Stimulated activated CD4-positive, alpha-beta T cell treated with anti-CD3 and anti-CD28 coated beads, Interleukin-15, amount 100 ng/mL, for 48 hours (primary cell): ENCODE results near the gene POFUT1.

Experiments used
- DNase-seq, 2 donors: peaks; one replicate each; pipeline ENCODE4 v3.0.0-alpha.2; 2020; ENCODE audit warnings: low read depth in 2 of 2

POFUT1 gene

DNA sequence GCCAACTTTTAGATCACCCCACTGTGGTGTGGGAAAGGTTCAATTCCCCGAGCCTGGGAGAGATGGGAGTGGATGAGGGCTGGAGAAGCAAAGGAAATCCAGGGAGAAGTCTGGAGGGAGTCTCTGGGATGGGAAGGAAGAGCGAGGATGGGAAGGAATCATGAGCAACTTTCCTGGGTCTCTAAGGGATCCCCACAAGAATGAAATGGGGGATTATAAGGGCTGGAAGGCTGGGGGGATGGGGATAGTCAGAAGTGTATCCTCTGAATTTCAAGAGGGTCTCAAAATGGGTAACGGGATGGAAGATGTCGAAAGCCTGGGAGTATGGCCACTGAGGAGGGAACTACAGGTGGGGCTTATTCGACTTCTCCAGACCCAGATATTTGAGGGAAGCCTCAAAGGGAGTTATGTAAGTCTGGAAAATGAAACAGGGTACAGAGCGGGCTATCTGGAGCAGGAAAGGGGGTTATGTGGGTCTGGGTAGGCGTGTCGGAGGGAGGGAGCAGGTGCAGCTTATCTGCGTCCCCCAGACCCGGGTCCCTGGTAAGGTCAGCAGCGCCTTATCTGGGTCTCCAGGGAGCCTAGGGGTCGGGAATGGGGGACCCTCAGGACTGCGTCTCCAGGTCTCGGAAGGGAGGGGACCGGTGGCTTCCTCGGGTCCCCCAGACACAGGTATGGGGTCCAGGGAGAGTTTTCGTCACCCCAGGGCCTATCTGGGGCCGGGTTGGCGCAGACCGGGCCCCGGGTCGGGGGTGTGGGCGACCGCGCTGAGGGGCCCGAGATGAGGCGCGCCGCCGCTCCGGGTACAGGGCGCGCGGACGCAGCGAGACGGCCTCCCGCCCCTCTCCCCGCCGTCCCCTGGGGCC is 687 bp upstream of the POFUT1 start:
- DNase-seq: no peak

DNA sequence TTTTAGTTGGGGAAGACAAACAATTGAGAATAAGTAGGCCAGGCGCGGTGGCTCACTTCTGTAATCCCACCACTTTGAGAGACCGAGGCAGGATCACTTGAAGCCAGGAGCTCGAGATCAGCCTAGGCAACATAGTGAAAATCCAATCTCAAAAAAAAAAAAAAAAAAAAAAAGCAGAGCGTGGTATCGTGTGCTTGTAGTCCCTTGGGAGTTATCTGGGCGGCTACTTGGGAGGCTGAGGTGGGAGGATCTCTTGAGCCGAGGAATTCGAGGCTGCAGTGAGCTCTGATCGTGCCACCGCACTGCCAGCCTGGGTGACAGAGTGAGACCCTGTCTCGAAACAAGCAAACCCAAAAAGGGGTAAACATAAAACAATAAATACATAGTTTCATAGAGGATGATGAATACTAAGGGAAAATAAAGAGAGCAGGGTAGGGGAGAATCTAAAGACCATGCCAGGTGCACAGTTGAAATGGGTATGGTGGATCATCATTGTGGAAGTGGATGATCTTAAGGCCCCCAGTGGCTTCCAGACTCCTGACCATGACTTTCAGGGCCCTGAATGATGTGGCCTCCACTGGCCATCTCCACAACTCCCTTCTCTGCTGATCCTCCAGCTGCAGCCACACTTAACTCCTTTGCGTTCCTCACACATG is 947 bp downstream of the POFUT1 start:
- DNase-seq: no peak

DNA sequence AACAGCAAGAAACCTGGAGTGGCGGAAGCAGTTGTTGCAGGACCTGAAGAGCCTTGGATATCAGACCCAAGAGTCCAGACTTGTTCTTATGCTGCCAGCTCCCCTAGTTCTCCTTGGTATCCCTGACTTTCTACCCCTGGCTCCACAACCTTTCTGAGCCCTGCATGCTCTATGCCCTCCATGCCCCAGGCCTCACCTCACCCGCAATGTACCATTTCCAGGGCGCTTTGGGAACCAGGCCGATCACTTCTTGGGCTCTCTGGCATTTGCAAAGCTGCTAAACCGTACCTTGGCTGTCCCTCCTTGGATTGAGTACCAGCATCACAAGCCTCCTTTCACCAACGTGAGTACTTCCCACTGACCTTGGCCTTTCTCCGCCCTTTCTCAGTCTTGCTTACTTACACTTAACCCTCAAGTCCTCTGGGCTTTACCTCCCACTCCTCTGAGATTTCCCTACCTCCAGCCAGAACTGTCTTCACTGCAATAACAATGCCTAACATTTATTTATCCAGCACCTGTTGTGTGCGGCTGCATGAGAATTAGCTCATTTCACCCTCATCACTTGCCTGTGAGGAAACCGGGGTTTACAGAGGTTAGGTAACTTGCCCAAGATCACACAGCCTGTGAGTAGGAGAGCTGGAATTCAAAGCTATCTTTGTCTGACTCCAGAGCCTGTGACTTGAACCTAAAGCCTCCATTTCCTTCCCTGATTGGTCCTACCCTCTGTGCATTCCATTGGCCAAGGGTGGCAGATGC is 2.3 kb downstream of the POFUT1 start:
- DNase-seq: no peak

DNA sequence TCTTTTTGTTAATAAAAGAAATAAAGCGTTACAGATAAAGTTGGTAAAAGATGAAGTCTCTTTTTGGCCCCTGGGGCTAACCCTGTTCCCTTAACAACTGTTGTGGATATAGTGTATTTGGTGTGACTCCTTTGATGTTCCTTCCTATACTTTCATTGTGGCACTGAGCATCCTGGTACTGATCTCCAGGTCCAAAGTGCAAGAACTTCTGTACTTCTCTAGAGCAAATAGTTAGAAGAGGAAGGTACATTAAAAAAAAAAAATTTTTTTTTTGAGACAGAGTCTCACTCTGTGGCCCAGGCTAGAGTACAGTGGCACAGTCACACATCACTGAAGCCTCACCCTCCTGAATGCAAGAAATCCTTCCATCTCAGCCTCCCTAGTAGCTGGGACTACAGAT is 6.2 kb downstream of the POFUT1 start:
- no peak for DNase-seq

DNA sequence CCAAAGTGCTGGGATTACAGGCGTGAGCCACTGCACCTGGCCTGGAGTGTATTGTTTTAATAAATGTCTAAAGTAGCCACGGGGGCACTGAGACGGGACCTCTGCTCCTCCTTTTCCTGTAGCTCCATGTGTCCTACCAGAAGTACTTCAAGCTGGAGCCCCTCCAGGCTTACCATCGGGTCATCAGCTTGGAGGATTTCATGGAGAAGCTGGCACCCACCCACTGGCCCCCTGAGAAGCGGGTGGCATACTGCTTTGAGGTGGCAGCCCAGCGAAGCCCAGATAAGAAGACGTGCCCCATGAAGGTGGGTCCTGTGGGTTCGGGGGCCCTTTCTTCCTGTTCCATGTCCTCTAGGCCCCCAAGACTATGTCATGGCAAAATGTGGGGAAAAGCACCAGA is 7.5 kb downstream of the POFUT1 start:
- DNase-seq: no peak

DNA sequence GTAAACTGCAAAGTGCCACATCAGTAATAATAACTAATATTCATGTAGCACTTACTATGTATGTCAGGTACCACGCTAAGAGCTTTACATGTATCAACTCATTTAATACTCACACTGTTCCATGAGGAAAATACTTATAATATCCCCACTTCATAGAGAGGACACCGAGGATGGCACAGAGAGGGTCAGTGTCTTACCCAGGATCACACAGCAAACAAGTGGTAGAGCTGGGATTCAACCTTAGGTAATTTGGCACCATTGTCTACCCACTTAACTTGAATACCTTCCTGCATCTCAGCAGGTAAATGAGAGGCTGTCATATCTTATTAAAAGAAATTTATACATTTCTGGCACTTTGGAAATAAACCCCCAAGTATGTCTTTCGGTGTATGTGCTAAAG is 8.0 kb downstream of the POFUT1 start:
- no peak for DNase-seq

DNA sequence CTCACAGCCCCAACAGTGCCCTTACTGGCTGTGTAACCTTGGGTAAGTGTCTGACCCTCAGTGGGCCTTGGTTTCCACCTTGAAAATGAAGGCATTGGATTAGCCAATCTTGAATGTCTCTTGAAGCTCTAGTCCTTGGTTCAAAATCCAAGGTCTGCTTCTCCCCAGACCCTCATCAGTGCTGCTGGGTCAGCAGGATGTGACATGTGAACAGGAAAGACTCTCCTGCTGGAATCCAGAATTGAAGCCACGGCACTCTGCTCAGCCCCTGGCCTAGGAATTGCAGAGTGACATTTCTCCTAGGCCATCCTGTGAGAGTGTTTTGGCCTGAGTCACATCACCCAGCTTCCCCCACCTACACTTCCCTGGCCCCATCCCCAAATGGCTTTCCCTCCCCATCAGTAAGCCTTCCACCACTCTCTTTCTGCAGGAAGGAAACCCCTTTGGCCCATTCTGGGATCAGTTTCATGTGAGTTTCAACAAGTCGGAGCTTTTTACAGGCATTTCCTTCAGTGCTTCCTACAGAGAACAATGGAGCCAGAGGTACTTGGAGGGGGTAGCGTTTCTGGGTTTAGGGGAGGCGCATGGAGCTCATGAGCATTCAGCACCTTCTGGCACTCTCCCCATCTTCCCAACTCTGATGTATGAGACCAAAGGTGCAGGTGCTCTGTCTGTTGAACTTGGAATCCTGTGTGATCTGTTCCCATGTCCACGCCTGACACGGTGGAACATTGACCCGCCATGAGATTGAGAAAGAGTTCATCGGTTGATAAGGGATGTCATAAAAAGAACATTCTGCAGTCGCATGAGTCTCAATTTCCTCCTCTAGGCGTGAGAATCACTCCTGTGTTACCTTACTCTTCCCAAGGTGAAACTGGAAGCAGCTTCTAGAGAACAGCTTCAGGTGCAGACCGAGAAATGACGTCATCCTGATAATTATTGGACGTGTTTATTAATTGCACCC is 8.8 kb downstream of the POFUT1 start:
- DNase-seq: no peak

DNA sequence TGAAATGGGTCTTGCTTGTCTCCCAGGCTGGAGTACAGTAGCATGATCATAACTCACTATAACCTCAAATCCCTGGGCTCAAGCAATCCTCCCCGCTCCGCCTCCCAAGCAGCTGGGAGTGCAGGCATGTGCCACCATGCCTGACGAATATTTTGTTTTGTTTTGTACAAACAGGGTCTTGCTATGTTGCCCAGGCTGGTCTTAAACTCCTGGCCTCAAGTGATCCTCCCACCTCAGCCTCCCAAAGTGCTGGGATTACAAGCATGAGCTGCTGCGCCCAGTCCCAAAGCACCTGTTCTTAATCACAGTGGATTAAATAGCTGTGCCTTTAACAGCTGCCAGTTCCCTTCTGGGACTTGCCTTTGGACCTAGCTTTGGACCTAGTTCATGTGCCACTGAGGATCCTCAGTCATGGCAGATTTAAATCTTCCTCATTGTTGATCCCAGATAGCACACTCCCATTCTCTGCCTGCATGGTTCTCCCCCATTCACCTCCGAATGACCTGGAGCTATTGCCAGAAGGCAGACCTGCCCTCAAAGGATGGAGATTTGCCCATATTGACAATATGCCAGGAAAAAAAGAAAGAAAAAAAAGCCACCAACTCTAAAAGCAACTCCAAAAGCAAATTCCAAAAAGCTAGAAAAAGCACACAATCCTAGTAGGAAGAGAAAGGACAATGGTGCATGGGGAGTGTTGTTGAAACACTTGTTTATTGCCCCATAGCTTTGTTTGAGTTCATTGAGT is 10.6 kb downstream of the POFUT1 start:
- DNase-seq: no peak

DNA sequence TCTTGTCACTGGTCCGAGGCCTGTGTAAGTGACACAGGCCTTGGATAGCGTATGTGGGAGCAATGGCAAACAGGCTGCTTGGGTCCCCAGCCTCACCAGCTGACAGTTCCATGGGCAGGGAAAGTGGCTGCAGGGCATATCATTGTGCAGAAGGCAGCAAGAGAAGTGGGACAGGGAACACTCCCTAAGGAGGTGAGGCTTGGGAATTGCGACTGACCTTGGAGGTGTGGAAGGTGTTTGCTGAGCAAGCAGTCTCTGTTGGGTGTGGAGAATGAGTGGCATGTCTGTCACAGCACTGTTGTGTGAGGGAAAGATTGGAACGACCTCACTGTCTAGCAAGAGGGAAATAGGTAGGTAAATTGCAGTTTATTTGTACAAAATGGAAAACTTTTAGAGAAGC is 16.8 kb downstream of the POFUT1 start:
- no peak for DNase-seq

DNA sequence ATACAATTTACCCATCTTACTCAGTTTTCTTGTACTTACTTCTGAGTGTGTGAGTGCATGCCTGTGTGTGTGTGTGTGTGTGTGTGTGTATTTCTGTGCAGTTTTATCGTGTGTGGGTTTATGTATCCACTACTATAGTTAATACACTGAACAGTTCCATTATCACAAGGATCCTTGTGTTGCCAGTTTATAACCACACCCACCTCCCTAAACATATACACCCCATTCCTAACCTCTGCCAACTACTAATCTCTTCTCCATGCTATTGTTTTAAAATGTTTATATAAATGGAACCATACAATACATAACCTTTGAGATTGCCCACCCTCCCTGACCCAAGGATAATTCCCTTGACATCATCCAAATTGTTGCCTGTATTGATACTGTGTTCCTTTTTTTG is 18.7 kb downstream of the POFUT1 start:
- no peak for DNase-seq

DNA sequence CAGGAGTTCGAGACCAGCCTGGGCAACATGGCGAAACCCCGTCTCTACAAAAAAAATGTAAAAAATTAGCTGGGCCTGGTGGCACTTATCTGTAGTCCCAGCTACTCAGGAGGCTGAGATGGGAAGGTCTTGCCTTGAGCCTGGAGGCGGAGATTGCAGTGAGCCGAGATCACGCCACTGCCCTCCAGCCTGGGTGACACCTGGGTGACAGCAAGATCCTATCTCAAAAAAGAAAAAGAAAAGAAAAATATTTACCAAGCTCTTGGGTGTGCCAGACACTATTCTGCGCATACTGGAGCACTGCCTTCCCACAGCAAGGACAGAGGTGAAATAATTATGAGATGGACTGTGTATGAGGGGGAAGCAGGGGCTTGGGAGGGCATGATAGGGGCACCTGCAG is 19.6 kb downstream of the POFUT1 start:
- DNase-seq: no peak

DNA sequence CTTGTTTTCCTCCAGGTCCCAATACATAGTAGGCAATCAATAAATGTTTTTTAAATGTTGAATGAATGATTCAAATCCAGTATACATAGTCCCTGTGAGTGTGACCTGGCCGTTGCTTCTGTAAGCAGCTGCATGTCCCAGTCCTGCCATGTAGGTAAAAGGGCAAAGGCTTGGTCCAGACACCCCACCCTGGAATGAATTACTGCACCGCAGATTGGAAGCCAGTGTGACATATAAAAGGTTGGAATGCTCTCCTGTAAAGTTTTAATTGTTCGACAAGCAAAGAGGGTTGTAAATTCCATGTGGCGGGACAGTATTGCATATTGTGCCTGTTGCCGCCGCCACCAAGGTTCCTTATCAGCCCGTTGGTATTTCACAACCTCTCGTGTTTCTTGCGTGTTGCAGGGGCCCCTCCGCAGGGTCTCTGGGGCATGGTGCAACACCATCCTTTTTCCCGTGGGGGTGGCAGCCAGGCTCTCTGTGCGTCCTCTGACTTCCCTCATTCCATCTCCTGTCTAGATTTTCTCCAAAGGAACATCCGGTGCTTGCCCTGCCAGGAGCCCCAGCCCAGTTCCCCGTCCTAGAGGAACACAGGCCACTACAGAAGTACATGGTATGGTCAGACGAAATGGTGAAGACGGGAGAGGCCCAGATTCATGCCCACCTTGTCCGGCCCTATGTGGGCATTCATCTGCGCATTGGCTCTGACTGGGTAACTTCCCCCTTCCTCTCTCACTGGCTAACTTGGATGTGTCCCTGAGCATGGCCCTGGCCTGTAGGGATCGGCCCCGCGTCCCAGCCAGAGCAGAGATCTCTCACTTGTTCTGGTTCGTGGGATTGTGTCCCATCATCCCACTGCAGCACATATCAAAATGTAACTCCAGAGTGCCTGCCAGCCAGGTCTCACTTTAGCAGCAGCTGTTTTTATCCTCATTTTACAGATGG is 20.3 kb downstream of the POFUT1 start:
- DNase-seq: no peak

DNA sequence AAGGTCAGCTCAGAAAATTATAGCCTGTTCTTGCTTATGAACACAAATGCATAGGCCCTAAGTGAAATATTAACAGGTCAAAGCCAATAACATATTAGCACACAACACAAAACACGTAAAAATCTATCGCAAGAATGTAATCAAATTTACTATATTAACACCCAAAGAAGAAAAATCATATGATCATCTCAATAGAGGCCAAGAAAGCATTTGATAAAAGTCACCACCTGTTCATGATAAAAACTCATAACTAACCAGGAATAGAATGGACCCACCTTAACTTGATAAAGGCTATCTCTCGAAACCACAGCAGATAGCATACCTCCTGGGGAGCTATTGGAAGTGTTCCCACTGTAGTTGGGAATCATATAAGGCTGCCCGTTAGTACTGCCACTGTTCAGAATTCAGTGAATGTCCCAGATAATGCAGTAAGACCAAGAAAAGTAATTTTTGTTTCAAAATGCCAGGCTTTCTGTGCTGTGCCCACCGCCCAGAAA is 21.6 kb downstream of the POFUT1 start:
- no peak for DNase-seq

DNA sequence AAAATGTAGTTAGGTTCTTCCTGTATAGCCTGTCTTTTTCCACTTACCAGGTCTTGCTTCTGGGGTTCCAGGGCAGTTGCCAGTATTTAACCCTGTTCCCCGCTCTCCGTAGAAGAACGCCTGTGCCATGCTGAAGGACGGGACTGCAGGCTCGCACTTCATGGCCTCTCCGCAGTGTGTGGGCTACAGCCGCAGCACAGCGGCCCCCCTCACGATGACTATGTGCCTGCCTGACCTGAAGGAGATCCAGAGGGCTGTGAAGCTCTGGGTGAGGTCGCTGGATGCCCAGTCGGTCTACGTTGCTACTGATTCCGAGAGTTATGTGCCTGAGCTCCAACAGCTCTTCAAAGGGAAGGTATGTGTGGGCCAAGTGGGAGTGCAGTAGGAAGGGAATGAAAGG is 23.0 kb downstream of the POFUT1 start:
- DNase-seq: no peak

DNA sequence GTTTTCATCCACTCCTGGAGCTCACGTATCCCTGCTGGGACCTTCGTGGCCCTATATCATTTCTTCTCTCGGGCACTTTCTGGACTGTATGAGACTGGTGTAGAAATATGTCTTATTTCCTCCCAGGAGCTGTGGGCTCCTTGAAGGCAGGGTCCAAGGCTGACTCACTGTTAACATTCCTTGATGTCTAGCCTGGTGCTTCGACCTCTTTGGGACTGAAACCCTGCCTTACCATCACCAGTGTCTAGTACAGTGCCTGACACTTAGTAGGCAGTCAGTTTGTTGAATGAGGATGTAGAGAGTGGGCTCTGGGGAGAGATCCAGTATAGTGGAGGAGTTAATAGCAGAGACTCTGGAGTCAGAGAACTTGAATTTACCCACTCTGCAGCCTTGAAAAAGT is 23.6 kb downstream of the POFUT1 start:
- no peak for DNase-seq

DNA sequence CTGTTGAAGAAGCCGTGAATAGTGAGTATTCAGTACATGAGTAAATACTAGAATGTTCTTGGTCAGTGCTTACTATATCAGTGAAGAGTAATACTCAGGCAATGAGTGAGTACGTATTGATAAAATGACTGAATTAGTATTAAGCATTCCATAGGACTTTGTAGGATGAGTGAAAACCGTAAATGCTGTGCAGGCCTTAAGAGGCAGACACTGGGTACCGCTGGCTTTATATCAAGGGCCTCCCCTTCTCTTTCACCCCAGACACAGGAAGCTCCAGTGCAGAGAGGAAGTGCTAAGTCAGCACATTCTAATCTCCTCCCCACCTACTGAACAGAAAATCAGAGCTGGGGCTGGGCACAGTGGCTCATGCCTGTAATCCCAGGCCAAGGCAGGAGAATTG is 24.2 kb downstream of the POFUT1 start:
- peak in 1 of 2 donors; percentile 36 for DNase-seq

DNA sequence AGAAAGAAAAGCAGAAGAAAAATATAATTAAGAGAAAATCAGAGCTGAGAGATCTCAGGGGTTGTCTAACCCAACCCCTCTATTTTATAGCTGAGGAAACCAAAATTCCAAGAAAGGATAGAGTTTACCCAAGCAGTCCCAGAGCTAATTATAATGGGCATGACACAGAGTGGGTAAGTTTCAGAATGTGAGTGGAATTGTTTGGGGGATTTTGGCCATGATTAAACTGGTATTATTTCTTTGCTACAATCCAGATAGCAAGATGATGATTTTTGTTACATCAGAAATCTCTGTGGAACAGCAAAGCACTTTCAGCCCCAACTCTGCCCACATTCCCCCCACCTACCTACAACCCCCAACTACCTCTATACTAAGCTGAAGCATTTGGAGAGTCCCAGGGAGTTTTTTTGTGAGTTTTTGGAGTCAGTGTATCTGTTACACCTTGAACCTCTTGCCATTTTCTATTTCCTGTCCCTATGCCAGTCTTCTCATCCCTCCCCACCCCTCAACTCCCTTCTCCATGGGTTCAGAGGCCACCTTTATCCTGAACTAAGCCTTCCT is 24.7 kb downstream of the POFUT1 start:
- DNase-seq: no peak

DNA sequence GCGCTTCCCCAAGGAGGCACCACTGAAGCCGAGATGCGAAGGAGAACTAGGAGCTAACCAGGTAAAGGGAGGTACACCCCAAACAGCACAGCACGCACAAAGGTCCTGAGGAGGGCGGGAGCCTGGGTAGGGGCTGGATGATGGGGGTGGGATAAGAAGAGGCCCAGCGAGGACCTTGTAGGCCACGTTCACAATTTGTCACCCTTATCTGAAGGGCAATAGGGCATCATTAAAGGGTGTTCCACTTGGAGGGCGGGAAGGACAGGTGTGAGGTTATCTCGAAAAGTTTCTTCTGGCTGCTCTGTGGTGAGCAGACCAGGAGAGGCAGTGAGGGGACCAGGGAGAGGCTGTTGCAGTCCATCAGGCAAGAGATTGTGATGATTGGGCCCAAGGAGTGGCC is 25.6 kb downstream of the POFUT1 start:
- DNase-seq: no peak

DNA sequence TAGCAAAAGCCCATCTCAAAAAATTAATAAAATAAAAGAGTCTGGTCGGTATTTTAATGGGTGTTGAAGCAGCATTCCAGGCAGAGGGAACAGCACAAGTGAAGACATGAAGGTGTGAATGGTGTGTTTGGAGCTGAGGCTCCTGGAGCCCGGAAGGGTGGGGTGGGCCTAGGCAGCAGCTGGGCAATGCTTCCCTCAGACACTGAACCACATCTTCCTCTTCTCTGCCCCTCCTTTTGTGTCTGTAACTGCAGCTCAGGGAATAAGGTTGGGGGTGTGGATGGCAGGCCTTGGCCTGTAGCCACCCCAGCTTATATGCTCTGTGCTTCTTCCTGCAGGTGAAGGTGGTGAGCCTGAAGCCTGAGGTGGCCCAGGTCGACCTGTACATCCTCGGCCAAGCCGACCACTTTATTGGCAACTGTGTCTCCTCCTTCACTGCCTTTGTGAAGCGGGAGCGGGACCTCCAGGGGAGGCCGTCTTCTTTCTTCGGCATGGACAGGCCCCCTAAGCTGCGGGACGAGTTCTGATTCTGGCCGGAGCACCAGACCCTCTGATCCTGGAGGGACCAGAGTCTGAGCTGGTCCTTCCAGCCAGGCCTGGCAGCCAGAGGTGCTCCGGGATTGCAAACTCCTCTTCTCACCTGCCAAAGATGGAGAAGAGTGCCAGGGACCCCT is 26.6 kb downstream of the POFUT1 start:
- no peak for DNase-seq
